NCI-H2171 (cell line): ENCODE results near the gene LLGL1.

Source experiments
- DNase-seq: peaks from one replicate; lab custom pipeline; 2025; lab: John Stamatoyannopoulos, UW

LLGL1 gene

DNA sequence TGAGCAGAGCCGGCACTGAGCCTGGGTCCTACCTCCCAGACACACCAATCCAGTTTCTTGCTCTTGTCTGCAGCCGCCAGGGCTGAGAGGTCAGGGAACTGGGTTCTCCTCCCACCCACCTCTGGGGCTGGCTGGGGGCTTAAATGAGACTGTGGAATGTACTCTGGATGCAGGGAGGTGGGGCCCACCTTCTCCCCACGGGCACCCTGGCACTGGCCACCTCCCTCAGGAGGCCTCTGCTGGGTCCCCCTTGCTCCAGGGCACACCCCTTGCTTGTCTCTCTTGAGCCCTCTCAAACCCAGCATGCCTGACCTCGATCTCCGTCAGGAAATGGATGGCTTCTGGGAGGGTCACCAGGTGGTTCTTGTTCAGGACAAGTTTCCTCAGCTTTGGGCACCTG lies 26.7 kb downstream of the LLGL1 start:
- no peak for DNase-seq

DNA sequence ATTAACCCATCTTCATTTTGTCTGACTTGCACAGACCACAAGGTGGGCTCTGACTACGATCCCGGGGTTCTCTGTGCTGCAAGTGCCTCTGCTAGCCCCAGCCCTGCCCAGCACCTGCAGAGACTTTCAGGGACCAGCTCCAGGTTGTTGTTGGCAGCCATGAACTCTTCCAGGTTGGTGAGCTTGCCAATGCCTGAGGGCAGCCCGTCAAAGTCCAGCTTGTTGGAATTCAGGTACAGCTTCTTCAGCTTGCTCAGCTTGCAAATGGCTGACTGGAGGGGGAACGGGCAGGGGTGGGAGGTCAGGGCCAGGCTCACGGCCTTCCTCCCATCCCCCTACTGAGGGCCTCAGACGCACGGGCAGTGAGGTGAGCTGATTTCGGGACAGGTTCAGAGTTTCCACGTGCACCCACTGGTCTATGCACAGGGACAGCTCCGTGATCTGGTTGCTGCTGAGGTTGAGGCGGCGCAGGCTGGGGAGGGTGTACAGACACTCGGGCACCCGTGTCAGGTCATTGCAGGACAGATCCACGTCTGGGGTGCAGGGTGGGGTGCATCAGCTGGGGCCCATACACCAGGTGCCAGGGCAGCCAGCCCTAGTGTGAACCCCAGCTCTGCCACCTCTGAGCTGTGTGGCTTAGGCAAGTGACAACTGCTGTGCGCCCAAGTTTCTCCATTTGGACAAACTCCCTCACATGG lies 27.9 kb downstream of the LLGL1 start:
- no peak for DNase-seq

DNA sequence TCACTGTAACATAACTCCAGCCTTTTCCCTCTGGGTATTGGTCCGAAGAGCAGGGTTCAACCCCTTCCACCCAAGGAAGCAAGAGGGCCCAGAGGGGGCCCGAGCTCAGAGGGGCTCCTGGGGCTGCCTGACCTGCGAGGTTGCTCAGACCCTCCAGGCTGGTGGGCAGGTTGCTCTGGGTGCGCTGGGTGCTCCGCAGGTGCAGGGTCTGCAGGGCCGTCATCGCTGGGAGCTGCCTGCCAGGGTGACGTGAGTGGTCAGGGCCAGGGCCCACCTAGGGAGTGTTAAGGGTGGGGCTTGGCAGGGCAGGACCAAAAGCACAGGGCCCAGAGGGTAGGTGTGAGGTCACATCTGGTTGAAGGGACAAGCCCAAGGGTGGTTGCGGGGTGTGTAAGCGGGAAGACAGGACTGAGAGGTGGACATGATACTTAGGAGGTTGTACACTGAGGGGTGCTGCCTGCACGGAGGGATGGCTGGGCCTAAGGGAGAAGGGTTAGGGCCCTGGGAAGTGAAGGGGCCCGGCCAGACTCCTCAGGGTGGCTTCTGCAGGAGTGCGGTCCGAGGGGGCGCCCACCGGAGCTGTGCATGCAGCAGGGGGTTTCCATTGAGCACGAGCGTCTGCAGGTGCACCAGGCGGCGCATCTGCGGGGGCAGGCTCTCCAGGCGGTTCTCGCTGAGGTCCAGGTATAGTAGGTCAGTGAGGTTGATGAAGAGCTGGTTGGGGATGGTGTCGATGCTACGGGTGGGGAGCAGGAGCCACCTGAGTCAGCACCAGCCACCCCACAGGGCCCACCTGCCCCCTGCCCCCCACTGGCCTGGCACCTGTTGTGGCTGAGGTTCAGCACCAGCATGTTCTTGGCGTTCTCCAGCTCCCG lies 28.7 kb downstream of the LLGL1 start:
- DNase-seq = no peak

DNA sequence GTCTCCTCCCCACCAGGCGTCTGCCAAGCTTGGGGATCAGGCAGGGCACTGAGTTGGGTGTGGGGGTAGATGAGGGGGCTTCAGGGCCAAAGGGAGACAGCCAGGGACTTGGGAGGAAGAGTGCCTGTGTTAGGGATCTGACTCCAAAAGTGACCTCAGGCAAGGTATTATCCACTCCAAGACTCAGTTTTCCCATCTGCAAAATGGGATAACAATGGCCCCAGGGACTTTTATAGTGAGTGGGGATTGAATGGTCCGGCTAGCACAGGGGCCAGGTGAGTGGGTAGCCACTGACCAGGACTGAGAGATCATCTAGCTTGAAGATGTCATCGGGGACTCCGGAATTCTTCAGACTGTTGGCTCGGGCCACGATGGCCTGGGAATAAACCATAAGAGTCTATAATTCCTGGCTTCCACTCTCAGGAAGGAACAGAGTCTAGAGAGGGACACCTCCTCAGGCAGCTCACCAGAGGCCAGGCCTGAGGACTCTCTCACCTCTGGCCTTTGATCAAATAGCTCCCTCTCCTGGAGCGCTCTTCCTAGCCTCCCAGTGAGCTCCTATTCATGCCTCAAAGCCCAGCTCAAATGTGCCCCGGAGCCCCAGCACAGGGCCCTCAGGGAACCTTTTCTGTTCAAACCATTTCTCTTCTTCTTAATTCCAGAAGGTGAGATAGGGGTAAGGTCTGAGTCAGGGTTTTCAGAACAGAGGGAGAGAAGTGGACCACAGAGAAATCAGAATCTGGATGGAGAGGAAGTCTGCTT lies 29.6 kb downstream of the LLGL1 start:
- DNase-seq = no peak

GRCh38 chr17:18256351-18256750 lies 30.9 kb downstream of the LLGL1 start:
- DNase-seq = no peak

- no peak for DNase-seq
Measured at GRCh38 chr17:18256776-18257175, 31.3 kb downstream of the LLGL1 start.

GRCh38 chr17:18257268-18257981 lies 32.0 kb downstream of the LLGL1 start:
- no peak for DNase-seq

- no peak for DNase-seq
Measured at GRCh38 chr17:18257982-18258355, 32.5 kb downstream of the LLGL1 start.

- DNase-seq = peak; percentile 12
Measured at GRCh38 chr17:18258356-18259038, 33.1 kb downstream of the LLGL1 start, which contains the start of gene FLII. FLII (minus strand) TSS chr17:18258738; CDS start chr17:18258690, 48 bp downstream.

- DNase-seq = no peak
Measured at GRCh38 chr17:18259621-18260331, 34.3 kb downstream of the LLGL1 start.

GRCh38 chr17:18260332-18261145 lies 35.1 kb downstream of the LLGL1 start, which contains the start of gene MIEF2:
MIEF2 (plus strand) TSS chr17:18260662; CDS start chr17:18262721, 2,059 bp downstream.
- DNase-seq = peak; percentile 95

DNA sequence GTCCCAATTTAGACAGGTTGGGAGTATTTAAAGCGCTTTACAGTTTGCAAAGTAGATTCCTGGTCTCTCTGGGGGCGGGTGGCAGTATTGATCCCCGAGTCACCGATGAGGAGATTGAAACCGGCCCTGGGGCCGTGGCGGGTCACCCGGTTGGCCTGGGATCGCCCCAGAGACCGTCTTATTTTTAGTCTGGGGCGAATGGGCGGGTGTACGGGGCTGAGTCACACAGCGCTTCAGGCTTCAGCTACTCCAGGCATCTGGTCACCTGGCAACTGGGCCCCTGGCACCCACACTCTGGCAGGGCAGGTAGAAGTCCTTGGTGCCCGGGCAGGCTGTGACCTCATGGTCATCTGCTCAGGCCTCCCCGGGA lies 35.7 kb downstream of the LLGL1 start:
- DNase-seq = no peak

GRCh38 chr17:18261659-18262058 lies 36.2 kb downstream of the LLGL1 start:
- no peak for DNase-seq

DNA sequence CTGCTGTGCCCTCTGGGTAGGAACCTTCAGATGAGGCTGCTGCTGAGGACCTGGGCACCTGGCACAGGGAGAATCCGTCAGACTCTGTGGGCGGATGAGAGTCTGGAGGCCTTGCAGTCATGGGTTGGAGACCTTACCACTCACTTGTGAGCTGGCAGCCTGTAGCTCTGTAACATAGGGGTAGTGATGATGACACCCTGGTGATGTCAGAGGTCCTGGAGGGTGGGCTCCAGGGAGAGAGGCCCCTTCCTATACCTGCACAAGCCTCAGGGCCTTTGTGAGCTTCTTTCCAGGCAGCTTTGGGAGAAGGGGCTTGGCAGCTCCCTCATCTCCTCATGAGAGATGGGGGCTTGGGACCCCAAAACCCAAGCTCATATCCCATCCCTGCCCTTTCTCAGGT lies 36.7 kb downstream of the LLGL1 start:
- no peak for DNase-seq

DNA sequence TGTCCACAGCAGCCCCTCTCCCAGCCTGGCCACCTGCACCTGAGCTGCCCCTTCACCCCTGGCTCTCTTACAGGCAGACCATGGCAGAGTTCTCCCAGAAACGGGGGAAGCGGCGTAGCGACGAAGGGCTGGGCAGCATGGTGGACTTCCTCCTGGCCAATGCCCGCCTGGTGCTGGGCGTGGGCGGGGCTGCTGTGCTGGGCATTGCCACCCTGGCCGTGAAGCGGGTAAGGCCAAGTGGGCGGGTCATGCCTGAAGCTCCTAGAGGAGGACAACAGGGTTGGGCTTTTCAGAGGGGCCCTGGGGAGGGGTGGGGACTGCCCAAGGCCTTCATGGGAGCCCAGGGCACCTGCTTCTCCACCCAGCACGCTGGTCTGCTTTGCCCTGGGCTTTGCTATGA lies 37.2 kb downstream of the LLGL1 start:
- no peak for DNase-seq

- DNase-seq = no peak
Measured at GRCh38 chr17:18263885-18264682, 38.6 kb downstream of the LLGL1 start.

DNA sequence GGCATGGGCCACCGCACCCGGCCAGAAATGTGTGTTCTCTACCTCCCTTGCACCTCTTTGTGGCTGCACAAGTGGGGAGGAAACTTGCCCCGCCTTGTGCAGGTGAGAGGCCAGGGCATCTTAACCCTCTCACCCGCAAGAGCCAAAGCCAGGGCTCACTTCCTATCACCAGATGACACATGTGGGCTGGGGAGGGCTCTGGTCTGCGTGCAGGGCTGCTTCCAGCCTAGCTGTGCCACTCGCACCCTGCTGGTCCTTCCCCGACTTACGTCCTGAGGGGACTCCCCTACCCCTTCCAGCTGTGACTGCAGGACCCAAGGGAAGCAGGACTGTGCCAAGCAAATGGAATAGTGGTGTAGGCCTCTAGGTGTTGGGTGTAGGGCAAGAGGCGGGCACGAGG lies 41.9 kb downstream of the LLGL1 start:
- no peak for DNase-seq

GRCh38 chr17:18267927-18268711 lies 42.7 kb downstream of the LLGL1 start:
- no peak for DNase-seq
